Stromal cell of bone marrow (primary cell): Measurements from ENCODE around the gene PGBD5.

Experiments
- DNase-seq: peaks from one replicate; pipeline ENCODE4 v3.0.0-alpha.2; 2012; ENCODE audit warnings: low read depth

The PGBD5 gene

DNA sequence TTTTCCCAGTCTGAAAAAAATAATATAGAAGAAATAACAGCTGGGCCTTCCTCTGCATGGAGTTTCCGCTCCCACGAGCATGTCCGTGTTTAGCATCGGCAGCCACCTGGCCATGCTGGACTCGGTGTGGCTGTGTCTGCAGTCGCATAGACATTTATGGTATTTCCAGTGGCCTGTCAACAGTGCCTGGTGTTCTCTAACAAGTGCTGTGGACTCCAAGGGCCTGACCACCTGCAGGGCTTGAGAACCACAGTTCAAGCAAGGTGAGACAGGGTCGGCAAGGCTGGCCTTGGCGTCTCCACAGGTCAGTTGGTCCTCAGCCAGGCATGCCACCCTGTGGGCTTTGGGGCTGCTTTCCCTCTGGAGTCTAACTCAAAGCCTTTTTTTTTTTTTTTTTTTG, 124.8 kb downstream of the PGBD5 start:
- DNase-seq = no peak

DNA sequence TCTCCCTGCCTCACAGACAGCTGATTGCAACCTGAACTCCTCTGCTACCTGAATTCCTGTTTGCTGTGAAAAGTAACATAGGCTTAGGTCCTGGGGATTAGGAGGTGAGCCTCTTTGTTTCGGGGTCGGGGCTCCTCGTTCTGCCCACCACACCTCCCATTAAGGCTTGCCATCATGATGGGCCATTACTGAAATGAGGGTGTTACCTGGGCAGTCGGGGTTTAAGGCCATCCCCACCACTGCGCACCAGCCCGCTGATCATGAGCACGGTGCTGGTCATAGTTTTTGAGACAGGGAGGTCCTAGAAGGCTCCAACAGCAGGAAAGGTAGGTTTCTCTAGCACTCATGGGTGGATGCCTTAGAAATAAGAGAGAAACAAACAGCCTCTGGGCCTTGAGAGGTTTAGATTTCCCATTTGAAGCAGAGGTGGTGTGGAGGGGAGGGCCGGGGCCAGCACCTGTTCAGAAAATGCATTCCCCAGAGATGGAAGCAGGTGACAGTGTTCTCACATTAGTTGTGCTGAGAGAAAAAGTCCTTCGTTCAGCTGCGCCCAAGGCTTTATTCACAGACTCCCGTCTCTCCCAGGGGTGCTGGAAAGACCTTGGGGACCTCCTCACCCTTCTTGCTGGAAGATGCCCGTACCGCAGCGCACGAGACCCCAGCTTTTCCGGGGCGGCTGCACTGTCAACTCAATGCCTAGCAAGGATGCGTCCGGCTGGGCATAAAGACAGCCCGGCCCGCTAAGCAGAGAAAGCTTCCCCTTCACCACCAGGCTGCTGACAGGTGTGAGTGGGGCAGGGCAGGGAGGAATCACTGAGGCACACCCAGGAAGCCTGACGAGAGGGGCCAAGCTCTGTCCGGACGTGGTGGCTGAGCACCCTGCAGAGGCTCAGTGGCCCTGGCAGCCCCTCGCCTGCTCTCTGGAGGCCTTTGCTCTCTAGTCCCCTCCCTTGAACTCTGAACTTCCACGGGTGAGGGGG, 125.5 kb downstream of the PGBD5 start:
- DNase-seq = no peak

DNA sequence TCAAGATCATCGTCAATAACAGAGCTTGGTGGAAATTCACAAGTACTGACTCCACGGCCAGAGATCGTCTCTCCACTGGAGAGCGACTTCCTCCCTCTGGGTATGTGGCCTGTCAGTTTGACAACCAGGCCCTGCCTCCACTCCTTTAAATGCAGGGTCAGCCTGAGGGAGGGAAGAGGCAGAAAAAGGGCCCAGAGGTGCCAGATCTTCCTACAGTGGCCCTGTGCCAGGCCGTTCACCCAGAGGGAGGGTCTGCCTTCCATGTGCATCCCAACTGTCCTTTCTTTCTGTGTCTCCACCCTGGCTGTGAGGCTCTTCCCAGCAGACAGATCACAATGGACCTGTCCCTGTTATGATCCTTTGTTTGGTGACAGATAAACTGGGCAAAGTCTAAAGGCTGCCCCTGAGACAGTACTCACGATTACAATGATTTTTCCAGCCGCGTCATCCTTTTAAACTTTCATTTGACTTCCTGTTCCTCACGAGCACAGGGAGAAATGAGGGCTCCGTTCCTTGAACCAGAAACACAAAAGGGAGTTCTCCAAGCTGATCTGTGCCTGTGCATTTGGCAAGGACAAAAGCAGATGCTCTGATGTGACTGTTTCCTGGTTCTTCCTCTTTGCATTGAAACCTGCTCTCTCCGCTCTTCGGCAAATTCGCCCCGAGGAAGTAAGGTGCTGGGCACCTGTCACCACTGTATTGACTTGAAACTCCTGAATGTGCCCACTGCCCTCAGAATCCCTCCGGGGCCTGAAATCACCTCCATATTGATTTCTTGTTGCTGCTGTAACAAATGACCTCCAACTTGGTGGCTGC, 126.7 kb downstream of the PGBD5 start:
- no peak for DNase-seq

DNA sequence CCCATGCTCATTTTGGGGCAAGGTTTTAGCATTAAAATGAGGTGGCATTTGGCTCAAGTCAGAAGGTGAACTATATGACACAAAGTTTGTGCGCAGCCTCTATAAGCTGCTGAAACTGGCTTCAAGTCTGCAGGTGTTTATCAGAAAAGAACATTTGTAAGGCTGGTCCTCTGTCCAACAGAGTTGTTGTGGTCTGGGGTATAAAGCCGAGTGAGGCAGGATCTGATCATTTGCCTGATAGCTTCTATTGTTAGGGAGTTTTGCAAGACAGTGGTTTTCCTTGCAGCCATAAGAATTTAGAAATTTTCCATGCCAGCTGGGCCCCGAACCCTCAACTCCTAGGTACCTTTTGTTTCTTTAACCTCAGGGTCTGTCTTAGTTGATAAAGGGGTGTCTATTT, 130.8 kb downstream of the PGBD5 start:
- no peak for DNase-seq

DNA sequence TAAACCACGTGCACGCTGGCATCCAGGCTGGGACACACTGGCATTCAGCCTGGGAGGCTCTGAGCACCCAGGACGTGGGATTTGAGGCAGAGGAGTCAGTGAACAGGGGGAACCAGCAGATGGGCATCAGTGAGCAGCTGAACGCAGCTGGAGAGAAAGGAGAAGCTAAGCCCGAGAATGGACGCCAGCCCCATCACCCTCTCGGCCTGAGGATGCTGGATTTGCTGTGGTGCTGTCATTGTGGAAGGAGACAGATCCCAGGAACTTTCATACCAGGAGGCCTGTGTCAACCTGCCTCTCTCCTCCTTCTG, 132.8 kb downstream of the PGBD5 start:
- DNase-seq = no peak

DNA sequence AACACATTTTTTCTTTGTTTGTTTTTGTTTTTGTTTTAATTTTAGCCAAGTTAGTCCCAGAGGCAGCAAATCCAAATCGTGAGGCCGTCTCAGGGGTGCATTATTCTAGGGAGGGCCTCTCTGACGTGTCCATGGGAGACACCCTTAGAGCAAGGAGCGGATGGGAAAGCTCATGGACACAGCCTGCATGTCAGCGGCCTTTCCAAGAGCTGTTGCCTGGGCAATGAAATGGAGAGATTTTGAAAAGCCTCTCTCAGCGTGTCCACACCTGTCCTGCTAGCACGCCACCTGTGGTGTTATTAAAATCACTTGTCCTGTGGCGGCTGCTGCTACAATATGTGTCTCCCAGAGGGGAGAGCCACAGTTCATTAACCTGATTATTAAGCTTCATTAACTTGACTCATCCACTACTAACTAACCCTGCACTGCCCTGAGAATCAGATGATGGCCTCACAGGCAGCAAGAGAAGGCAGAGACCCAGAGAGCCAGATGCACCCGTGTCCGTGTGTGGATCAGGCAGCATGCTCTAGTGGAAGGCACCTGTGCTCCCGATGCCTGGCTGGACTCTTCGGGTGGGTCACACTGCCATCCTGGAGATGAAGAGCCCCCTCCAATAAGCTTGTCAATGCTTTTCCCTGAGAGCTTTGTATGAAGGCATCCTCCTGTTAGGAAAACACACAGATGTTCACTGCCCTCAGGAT, 133.3 kb downstream of the PGBD5 start:
- DNase-seq = no peak

DNA sequence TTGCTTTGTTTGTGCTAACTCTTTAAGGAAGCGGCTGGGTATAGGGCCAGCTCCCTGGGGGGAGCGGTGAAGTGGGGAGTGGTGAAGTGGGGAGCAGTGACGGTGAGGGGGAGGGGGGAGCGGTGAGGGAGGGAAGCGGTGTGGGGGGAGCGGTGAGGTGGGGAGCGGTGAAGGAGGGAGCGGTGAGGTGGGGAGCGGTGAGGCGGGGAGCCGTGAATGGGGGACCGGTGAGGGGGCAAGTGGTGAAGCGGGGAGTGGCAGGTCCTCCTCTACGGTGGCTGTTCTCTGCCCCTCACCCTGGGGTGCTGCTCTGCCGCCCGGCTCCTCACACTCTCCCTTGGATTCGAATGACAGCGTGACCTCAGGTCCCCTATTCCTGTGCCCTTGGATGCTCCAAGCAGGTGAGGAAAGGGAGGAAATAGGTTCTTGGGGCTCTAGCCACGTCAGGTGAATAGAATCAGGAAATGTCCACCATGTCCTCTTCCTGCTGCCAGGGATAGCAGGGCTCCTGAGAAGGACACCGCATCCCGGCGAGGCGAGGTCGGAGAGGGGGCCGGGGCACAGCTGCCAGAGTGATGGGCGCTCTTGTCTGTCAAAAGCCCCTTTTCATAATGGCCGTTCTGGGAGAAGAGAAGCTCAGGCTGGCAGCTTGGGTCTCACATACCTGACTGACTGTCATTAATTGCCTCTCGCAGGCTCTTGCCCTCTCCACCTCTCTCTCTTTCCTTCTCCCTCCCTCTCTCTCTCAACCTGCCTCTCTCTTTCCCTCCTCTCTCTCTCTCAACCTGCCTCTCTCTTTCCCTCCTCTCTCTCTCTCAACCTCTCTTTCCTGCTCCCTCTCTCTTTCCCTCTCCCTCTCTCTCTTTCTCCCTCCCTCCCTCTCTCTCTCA, 134.2 kb downstream of the PGBD5 start:
- no peak for DNase-seq

DNA sequence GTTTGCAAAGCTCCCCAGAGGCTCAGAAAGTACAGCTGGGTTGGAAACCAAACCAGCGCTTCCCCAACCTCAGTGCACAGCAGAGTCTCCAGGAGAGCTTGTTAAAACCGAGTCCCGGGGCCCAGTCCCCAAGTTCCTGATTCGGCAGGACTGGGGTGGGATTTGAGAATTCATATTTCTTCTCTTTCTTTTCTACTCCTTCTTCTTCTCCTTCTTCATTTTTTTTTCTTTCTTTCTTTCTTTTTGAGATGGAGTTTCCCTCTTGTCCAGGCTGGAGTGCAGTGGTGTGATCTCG, 136.8 kb downstream of the PGBD5 start:
- no peak for DNase-seq

DNA sequence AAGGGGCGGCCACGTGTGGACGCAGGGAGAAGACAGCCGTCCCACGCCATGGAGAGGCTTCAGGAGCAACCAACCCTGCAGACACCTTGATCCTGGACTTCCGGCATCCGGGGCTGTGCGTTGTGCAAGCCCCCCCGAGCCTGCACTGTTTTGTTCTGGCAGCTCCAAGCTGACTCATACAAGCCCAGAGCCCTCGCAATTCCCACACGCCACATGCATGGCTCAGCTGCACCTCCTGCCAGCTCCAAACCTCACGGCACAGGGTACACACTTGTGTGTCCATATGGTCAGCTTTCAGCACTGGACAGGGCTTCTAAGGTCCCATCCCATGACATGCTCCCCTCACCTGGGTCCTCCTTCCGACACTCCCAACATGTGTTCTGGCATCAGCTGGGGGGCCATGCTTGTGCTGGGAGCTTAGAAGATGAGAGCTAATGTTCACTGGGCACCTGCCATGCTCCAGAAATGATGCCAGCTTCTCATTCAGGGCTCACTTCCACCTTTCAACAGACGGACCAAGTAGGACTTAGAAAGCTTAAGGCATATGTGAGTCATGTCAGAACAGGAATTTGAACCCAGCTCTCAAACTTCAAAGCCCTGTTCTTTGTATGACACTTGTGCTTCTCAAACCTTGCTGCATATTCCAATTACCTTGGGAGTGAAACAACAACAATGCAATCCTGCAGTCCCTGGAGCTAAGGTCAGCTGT, 137.3 kb downstream of the PGBD5 start:
- no peak for DNase-seq

DNA sequence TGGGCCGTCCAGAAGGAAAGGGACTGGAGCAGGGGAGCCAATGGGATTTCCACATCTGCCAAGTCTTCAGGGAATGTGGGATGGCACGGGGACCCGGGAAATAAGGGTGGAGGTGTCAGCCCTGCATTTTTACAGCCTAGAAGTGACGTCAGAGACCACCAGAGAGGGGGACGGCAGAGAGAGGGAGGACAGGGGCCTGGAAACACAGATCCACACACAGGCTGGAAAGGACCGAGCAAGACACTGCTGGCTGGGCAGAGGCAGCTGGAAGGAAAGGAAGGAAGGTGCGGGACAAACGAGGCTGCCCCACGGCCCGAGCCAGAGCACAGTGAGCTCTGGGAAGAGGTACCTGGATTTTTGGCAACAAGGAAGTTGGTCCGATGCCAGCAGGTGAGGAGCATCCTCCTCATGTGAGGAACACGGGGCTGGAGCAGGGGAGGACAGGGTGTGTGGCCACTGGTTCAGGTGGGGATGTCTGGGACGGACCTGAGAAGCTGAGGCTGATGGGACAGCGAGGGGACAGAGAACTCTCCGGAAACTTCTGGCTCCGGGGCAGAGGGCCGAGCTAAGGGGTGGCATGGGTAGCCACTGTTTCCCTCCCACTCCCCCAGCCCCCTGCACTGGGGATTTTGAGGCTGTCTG, 138.3 kb downstream of the PGBD5 start:
- DNase-seq = no peak

DNA sequence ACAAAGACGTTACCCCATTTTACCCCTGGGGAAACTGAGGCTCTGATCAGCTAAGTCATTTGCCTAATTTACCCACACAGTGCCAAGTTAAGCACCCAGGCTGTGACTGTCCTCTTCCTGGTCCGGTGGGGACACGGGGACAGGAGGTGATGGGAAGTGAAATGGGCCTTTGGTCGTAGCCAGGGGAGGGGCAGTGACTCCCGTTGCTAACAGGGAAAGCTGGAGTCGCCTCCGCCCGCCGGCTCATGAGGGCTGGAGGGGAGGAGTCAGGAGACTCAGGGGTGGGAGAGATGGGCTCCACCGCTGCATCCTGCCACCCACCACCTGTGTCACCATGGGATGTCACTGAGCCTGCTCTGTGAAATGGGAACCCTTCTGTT, 139.3 kb downstream of the PGBD5 start:
- no peak for DNase-seq

DNA sequence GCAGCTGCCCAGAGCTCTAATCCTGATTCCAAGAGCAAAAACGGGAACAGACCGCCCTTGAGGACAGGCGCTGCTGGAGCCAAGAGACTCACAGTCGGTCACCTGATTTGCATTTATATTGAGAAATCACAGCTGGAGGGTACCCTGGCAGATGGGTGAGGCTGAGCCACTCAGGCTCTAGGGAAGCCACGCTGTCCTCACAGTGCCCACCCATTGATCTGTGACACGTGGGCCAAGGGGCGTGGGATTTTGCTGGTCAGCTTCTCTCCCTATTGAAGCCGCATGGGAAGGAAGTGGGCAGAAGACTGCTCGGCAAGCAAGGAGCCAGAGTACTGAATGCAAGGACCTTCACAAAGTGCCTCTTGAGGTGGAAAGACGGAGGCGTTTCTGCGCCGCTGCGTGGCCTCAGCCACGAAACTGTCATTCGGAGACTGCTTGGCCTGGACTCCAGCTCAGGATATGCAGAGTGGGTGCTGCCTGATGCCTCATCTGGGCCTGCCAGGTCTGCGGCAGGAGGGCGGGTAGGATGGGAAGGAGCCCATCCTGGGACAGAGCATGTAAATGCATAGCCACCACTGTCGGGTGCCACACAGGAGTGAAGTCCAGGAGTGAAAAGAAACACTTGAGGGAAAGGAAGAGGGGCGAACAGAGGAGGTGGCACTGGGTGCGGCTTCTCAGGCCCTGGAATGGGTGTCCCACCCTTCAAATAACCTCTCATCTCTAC, 139.8 kb downstream of the PGBD5 start:
- no peak for DNase-seq

DNA sequence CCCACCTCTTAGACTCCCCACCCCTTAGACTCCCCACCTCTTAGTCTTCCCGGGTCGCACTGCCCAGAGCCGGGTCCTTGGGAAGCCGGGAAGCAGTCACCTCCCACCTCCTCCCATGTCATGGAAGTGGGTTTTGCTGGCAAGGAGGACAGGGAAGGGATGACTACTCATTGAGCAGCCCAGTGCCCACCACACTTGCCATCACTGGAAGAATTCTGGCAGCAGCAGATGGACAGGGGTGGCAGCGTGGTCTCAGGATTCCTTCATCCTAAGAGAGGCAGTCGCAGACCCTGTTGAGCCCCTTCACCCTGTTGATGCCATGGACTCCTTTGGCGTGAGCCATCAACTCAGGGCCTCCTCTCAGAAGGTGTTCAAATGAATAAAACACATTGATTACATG, 140.8 kb downstream of the PGBD5 start:
- no peak for DNase-seq

DNA sequence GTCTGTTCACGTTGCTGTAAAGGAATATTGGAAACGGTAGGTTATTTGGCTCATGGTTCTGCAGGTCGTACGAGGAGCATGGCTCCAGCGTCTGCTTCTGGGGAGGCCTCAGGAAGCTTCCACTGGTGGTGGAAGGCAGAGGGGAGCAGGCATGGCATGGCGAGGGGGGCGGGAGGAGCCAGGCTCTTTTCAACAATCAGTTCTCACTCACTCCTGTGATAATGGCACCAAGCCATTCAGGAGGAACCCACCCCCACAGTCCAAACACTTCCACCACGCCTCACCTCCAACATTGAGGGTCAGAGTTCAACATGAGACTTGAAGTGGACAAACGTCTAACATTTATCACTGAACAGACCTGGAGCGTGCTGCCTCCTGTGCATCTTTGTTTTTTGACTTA, 141.2 kb downstream of the PGBD5 start:
- DNase-seq = no peak

DNA sequence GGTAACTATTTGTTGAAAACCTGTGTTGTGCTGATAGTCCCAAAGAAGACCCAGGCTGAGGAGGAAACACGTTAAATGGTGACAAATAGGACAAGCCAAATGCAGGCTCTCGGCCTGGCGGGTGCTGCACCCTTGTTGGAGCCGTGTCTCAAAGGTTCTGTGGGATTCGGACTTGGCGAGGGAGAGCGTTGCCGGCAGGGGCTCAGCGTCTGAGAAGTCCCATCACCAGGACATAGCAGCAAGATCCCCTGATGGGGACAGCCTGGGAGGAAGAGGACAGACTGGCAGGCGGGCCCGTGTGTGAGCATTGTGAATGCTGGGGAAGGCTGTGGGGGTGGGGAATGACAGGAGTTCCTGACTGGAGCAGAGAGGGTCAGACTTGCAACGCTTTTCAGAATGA, 142.5 kb downstream of the PGBD5 start:
- DNase-seq = no peak

DNA sequence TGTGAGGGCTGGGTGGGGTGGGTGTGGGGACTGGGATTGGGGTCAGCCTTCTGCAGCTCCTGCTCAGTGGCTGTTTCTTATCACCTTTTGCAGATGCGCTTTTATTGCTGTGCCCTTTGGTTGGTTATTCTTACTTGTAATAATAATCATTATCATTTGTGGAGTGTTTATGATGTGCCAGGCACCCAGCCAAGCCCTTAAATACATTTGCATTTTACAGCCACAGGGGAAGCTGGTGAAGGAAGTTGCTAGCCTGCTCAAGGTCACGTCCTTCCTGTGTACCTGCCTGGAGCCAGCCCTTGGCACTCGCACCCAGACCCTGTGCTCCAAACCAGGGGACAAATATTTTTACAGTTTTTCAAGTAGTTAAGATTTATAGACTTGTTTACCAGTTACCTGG, 144.0 kb downstream of the PGBD5 start:
- no peak for DNase-seq

DNA sequence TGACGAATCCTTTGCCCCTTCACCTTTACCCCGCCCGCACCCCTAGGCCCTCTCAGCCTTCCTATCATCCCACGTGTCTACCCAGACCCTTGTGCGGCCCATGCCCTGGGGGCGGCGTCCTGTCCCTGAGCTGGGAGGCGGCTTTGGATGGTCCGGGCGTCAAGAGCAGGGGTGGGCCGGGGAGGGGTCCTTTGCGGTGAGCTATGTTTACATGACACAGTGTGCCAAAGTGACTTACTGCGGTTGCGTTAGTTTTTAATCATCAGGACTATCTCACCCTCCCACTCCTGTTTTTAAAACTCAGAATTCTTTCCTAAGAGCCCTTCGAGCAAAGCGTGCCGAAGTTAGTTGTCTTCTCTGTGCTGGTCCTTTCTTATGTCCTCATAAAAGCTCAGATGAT, 144.6 kb downstream of the PGBD5 start:
- no peak for DNase-seq

DNA sequence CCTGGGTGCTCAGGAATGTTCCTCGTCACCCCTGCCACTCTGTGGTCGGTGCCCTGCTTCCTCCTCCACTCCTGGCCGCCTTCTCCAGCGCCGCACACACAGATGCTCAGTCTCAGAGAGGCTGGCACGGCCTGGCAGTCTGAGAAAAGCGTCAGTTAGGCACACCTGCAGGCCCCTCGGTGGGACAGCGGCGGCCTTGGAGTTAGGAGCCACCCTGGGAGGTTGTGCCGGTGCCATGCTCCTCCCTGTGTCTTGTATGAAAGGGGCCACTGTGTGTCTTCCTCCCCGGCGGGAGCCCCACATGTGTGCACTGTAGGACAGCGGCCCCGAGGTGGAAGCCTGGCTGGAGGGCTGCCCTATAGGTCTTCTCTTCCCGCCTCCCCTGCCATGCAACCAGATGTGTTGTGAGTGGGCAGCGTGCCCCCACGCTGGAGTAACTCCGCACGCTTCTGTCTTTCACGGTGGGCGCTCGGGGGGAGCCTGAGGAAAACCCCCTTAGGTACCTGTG, 145.2 kb downstream of the PGBD5 start:
- DNase-seq = no peak

DNA sequence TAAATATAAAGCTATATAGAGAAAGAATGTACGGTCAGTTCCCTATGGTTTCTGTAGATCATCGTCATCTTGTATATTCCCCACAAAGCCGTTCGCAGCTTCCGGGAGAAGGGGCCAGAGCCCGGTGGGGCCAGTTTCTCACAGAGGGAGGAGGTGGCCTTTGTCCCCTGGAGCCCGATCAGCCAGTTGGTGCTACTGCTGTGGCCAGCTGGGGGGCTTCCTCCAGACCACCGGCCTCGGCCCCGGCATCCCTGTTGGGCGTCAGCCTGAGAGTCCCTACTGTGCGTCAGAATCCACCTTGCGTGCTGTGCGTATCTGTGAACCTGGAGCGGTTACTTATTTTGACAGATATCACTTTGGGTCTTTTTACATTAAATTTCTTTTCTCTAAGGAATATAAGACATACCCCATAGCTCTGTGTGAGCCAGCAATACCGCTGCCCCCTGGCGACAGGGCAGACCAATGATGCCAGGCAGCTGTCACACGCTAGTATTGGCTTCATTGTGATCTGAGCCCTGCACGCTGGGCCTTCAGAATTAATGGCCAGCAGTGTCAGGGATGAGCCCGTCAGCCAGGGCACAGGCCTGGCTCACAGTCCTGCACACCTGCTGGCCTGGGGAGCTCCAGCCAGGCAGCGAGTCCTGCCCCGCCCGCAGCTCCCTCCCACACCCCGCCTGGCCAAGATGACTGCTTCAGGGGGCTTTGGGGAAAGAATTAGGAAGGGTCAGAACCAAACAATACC, 145.9 kb downstream of the PGBD5 start:
- no peak for DNase-seq
